HG03575 (cell line): ENCODE data around the gene HYAL1.

Experiments
- ATAC-seq: cut with Tn5 transposase; IDR thresholded peaks from one replicate; pipeline ENCODE4 v1.9.1; 2021; ENCODE audit not compliant: unreplicated experiment, insufficient number of reproducible peaks, low FRiP score; ENCODE audit errors: extremely low read depth

The HYAL1 gene, protein sequence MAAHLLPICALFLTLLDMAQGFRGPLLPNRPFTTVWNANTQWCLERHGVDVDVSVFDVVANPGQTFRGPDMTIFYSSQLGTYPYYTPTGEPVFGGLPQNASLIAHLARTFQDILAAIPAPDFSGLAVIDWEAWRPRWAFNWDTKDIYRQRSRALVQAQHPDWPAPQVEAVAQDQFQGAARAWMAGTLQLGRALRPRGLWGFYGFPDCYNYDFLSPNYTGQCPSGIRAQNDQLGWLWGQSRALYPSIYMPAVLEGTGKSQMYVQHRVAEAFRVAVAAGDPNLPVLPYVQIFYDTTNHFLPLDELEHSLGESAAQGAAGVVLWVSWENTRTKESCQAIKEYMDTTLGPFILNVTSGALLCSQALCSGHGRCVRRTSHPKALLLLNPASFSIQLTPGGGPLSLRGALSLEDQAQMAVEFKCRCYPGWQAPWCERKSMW

DNA sequence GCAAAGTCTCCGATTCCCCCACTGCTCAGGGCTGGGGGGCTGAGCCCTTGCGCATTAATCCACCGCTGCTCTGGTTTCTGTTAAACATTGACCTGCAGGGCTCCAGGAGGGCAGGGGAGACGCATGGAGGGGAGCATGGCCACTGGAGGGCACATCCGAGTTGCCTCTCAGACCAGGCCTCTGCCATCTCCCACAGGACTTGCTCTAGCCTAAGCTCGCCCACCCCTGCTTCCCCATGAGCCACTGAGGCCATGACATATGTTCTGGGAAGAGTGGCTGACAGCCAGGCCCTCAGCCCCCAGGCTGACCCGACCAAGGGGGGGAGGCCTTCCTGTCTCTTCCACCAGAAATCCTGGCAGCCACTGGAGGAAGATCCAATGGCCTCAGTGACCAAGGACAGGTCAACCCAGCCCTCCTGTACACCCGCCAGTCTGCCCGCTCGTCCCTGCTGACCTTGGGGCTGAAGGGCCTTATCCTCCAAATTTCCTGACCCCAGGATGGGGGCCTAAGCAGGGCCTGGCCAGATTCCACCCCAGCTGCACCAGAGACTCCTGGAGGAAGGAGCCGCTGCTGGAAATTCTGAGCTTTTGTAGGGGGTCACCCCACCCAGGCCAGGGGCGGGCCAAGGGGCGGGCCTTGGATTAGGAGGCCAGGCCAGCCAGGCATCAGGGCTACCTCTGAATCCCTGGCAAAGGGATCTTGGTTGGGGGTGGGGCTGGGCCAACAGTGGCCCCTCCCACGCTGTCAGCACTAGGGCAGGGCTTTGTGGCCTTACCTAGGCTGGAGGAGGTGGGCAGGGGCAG lies at the start of gene HYAL1:
Gene HYAL1 (minus strand): TSS at position 562 of the 803 bp plus-strand sequence. CDS start 618 bp downstream, outside the sequence.
- ATAC-seq, result no peak

DNA sequence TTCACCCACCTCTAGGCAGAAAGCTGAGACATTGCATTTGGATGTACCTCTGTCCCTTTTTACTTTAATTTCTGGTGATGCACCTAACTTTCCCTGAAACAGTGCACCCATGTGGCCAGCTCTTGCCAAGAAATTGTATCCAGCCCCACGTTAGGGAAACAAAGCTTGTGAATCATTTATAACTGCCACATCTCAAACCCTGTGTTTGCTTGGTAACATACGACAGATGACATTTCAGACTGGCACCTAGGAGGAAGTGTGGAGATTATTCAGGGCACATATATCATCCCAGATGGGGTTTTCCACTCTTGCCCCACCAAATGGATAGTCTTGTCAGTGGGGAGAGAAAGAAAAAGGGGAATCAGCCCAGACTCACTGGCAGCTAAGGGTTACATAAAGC lies 49.4 kb upstream of the HYAL1 start:
- ATAC-seq, result no peak

GRCh38 chr3:50351323-50351697 lies 47.9 kb upstream of the HYAL1 start:
- ATAC-seq, result no peak

GRCh38 chr3:50350527-50351322 lies 47.4 kb upstream of the HYAL1 start, which contains the start of the genes CYB561D2 and NPRL2:
CYB561D2 (plus strand) TSS chr3:50350862; CDS start chr3:50351434, 572 bp downstream.
NPRL2 (minus strand) TSS chr3:50350775; CDS start chr3:50350652, 123 bp downstream.
- ATAC-seq, result no peak

GRCh38 chr3:50350213-50350526 lies 46.8 kb upstream of the HYAL1 start:
- no peak for ATAC-seq

DNA sequence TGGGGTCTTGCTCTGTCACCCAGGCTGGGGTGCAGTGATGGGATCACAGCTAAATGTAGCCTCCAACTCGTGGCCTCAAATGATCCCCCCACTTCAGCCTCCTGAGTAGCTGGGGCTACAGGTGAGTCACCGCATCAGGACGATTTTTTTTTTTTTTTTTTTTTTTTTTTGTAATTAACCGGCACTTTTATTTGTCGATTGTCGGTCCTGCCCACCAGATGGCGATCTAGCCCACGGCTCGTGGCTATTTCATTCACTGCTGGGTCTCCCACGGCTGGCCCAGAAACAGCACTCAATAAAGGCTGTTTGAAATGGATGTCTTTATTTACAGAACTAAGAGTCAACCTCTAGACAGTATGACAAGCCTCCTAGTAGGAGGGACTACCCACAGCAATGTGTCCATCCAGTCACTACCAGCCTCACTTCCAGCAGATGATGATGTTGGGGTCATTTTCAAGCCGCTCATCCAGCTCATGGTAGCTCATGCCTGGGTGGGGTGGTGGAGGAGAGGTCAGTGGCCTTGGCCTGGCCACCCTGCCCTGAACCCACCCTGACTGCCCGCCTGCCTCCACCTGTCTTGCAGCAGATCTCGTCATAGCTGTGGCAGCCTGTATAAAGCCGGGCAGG lies 43.9 kb upstream of the HYAL1 start:
- ATAC-seq, result no peak

GRCh38 chr3:50345586-50346234 lies 42.3 kb upstream of the HYAL1 start, which contains the start of gene ZMYND10:
ZMYND10 (minus strand) TSS chr3:50345732; CDS start chr3:50345579, 153 bp downstream.
- ATAC-seq, result no peak

DNA sequence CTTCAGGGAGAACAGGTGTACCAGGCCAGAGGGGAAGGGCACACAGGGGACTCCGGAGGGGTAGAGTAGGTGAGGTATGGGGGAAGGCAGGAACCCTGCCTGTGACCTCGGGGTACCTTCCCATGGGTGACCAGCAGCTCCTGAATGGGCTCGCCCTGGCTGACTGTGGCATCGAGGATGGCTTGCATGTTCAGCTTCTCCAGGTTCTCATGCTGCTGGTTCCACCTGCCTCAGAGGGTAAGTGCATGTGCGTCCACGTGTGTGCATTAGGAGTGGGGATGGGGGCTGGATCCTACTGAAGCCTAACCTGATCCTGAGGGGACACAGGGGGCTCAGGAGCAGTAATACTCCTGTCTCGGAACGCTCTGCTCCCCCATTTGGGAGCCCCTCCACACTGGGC lies 41.6 kb upstream of the HYAL1 start:
- no peak for ATAC-seq

DNA sequence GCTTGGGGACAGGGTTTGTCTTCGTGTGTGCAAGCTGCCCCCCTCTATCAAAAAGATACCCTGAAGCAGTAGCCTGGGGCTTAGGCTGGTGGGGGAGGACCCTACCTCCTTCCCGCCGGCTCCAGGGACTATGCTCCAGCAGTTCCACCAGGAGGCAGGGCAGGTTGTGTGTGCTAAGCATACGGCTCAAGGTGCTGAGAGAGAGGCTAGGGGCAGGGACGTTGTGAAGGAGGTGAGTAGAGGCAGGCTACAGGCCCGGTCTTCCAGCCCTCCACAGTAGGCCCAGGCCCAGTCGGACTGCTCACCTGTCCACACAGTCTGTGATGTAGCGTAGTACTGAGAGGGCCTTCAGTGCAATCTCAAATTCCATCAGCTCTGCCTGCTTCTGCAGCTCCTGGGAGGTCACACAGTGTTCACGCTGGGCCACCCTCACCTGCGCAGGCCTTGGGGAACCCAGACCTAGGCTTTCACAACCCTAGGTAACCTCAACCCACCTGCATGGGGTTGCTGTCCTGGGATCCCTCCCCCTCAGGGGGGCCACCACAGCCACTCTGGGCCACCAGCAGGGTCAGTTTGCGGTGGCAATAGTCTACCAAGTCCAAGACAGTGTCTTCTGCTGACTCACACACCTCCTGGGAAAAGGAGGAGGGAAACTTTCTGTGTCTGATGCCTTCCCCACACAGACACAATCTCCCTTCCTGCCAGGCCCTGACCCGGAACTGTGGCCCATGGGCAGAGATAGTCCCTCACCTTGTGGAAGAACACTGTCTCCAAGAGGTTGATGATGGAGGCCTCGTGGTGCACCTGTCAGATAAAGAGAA lies 39.6 kb upstream of the HYAL1 start:
- no peak for ATAC-seq

- no peak for ATAC-seq
These were observed 38.7 kb upstream of the HYAL1 start for GRCh38 chr3:50341996-50342650.

GRCh38 chr3:50341537-50341936 lies 38.2 kb upstream of the HYAL1 start:
- no peak for ATAC-seq

- ATAC-seq, result no peak
These were observed 37.3 kb upstream of the HYAL1 start, which contains the start of gene RASSF1 for GRCh38 chr3:50340448-50341329. RASSF1 (minus strand) TSS chr3:50340836; CDS start chr3:50340805, 31 bp downstream.

DNA sequence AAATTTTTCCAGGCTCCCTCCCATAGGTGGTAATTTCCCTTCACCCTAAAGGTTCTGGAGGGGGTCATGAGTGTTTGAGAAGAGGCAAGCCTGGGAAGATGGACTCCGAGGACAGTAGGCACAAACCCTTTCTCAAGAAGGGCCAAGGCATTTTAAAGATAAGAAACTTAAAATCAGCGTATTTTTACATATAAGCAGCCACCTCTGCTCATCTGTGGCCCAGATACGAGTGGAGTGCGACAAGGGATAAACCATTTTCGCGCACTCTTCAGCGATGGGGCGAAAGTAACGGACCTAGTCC lies 36.7 kb upstream of the HYAL1 start:
- ATAC-seq, result no peak

DNA sequence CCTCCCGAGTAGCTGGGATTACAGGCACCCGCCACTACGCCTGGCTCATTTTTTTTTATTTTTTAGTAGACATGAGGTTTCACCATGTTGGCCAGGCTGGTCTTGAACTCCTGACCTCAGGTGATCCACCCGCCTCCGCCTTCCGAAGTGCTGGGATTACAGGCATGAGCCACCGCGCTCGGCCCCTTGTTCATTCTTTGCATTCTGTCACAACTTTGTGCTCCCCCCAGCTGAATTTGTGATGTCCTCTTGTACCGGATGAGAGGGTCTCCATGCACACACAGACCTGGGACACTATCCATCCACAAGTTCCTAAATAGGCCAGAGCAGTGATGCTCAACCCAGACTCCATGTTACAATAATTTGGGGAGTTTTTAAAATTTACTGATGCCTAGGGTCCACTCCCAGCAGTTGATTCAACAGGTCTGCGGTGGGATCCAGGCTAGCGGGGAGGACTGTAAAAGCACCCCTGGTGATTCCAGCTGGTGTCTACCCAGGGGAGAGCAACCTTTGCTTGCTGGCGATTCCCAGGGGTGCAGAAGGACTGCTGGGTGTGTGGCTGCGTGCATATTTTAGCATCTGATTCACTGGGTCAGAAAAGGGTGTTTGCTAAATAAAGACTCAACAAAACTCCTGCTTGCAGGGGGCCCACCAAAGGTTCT lies 36.2 kb upstream of the HYAL1 start:
- ATAC-seq, result no peak

- no peak for ATAC-seq
These were observed 35.6 kb upstream of the HYAL1 start for GRCh38 chr3:50338965-50339364.
